CD14-positive monocyte (primary cell): Measurements from ENCODE around the gene KIF26B. TPM values are rescaled to one million over a fixed set of nuclear protein-coding genes. Genes with fewer than 3 reads are reported as not detected.
"Not testable (repeated sequence)": the region's sequence is repeated elsewhere in the genome, so short reads cannot be mapped to it uniquely, and the experiment has no call there.

Experiments used
- DNase-seq, 3 donors: peaks; one replicate each; pipeline ENCODE4 v3.0.0-alpha.2; 2011 to 2022
- H2AFZ ChIP-seq: 2 replicates; pipeline ENCODE4 v1.6.0; 2012; ENCODE audit warnings: mild to moderate bottlenecking, low read depth, low read length, inconsistent platforms; ENCODE audit not compliant: insufficient read depth, poor library complexity, severe bottlenecking
- H3K27ac ChIP-seq, 2 donors: 1 replicate in 1 of 2; 2 replicates in 1 of 2; pipeline ENCODE4 v1.5.1; 2012 to 2013; ENCODE audit warnings: low read length in 2 of 2, control low read depth in 1 of 2, inconsistent platforms in 1 of 2, low read depth in 1 of 2, mild to moderate bottlenecking in 1 of 2
- H3K27me3 ChIP-seq, 2 donors: one replicate each; pipeline versions ENCODE4 v1.6.0 to v1.6.1; 2011 to 2013; ENCODE audit warnings: low read length in 2 of 2; ENCODE audit not compliant: control insufficient read depth in 2 of 2, insufficient read depth in 2 of 2
- H3K36me3 ChIP-seq, 2 donors: replicated peaks in 1 of 2; 1 replicate in 1 of 2; 2 replicates in 1 of 2; pipeline versions ENCODE4 v1.5.1 to v1.6.1; 2012 to 2013; ENCODE audit warnings: low read length in 2 of 2, control low read depth in 1 of 2, inconsistent platforms in 1 of 2, mild to moderate bottlenecking in 1 of 2; ENCODE audit not compliant: insufficient read depth in 2 of 2, control insufficient read depth in 1 of 2
- H3K4me1 ChIP-seq, 2 donors: 1 replicate in 1 of 2; 2 replicates in 1 of 2; pipeline versions ENCODE4 v1.5.1 to v1.6.1; 2012 to 2013; ENCODE audit warnings: low read length in 2 of 2, control low read depth in 1 of 2, inconsistent platforms in 1 of 2, mild to moderate bottlenecking in 1 of 2, moderate library complexity in 1 of 2; ENCODE audit not compliant: insufficient read depth in 2 of 2, control insufficient read depth in 1 of 2
- H3K4me2 ChIP-seq: replicated peaks from 2 replicates; pipeline ENCODE3; 2012; ENCODE audit warnings: low read length, moderate library complexity, mild to moderate bottlenecking; ENCODE audit not compliant: poor library complexity, severe bottlenecking; ENCODE audit errors: extremely low read depth
- H3K4me3 ChIP-seq, 3 experiments: fragments of 200-600 bp in 1 of 3; sonication (generic) in 1 of 3; replicated peaks in 1 of 3; 1 replicate in 2 of 3; 2 replicates in 1 of 3; pipeline ENCODE4 v1.5.1; 2011 to 2013; ENCODE audit warnings: low read length in 3 of 3, mild to moderate bottlenecking in 3 of 3, control low read depth in 2 of 3, low read depth in 2 of 3, inconsistent platforms in 1 of 3, moderate library complexity in 1 of 3
- H3K79me2 ChIP-seq: 2 replicates; pipeline ENCODE4 v1.6.0; 2012; ENCODE audit warnings: mild to moderate bottlenecking, control low read depth, inconsistent platforms, low read length, moderate library complexity; ENCODE audit not compliant: insufficient read depth
- H3K9ac ChIP-seq: 2 replicates; pipeline ENCODE4 v1.6.0; 2017; ENCODE audit warnings: low read length, mild to moderate bottlenecking; ENCODE audit not compliant: insufficient read depth, poor library complexity, severe bottlenecking
- H3K9me3 ChIP-seq, 2 donors: replicated peaks in 1 of 2; 1 replicate in 1 of 2; 2 replicates in 1 of 2; pipeline versions ENCODE4 v1.5.1 to v1.6.1; 2012 to 2013; ENCODE audit warnings: low read length in 2 of 2, control low read depth in 1 of 2; ENCODE audit not compliant: control insufficient read depth in 1 of 2, insufficient read depth in 1 of 2
- H4K20me1 ChIP-seq: 2 replicates; pipeline ENCODE4 v1.6.0; 2012; ENCODE audit warnings: mild to moderate bottlenecking, low read length, control low read depth, moderate library complexity; ENCODE audit not compliant: insufficient read depth
- H3K27ac Mint-ChIP-seq, 7 donors: one replicate each; pipeline ENCODE4 v1.8.0; 2020; ENCODE audit warnings: mild to moderate bottlenecking in 7 of 7, mixed read lengths in 7 of 7, moderate library complexity in 6 of 7, inconsistent platforms in 2 of 7
- H3K27me3 Mint-ChIP-seq, 3 donors: one replicate each; pipeline ENCODE4 v1.8.0; 2021 to 2022; ENCODE audit warnings: low read depth in 3 of 3, mild to moderate bottlenecking in 3 of 3, mixed read lengths in 3 of 3, moderate library complexity in 3 of 3, inconsistent platforms in 1 of 3
- H3K36me3 Mint-ChIP-seq, 2 donors: one replicate each; pipeline ENCODE4 v1.8.0; 2020; ENCODE audit warnings: mixed read lengths in 2 of 2, inconsistent platforms in 1 of 2, mild to moderate bottlenecking in 1 of 2
- H3K4me1 Mint-ChIP-seq: one replicate; pipeline ENCODE4 v1.8.0; 2020; ENCODE audit warnings: mild to moderate bottlenecking, mixed read lengths
- H3K4me3 Mint-ChIP-seq, 2 donors: one replicate each; pipeline ENCODE4 v1.8.0; 2020; ENCODE audit warnings: mild to moderate bottlenecking in 2 of 2, mixed read lengths in 2 of 2, moderate library complexity in 1 of 2
- H3K9me3 Mint-ChIP-seq, 7 donors: one replicate each; pipeline ENCODE4 v1.8.0; 2020 to 2022; ENCODE audit warnings: mixed read lengths in 7 of 7, mild to moderate bottlenecking in 6 of 7, moderate library complexity in 6 of 7, inconsistent platforms in 2 of 7
- WGBS: methylation state at CpG from one replicate; pipeline ENCODE4 v1.1.5; 2013; ENCODE audit warnings: missing lambda C conversion rate; ENCODE audit not compliant: insufficient coverage; 5-methylcytosine and 5-hydroxymethylcytosine counted together
- intact Hi-C, 2 donors: fragments of 100-400 bp; cut with micrococcal nuclease; formaldehyde crosslinking; loops; one replicate each; pipeline versions ENCODE4 v1.15.0 to v1.15.1; 2023
- polyA plus RNA-seq, 3 donors: library from polyadenylated mRNA; depleted of rRNA in 1 of 3; unstranded in 2 of 3; stranded (reverse) in 1 of 3; fragments of 300-500 nt in 2 of 3; fragments of >200 nt in 1 of 3; fragmentation: Illumina TruSeq in 2 of 3; gene quantifications; 1 replicate in 2 of 3; 2 replicates in 1 of 3; pipeline ENCODE4 v1.2.3, GENCODE V29; 2012 to 2021
- TF ChIP-seq, protein P1 (sequence below): fragments of 200-600 bp; IDR thresholded peaks from one replicate; pipeline ENCODE4 v1.8.0; 2022; ENCODE audit warnings: antibody characterized with exemption, mild to moderate bottlenecking

Gene KIF26B
- polyA plus RNA-seq, 3 donors = 0.01 to 0.05 TPM; not detected in 1

DNA sequence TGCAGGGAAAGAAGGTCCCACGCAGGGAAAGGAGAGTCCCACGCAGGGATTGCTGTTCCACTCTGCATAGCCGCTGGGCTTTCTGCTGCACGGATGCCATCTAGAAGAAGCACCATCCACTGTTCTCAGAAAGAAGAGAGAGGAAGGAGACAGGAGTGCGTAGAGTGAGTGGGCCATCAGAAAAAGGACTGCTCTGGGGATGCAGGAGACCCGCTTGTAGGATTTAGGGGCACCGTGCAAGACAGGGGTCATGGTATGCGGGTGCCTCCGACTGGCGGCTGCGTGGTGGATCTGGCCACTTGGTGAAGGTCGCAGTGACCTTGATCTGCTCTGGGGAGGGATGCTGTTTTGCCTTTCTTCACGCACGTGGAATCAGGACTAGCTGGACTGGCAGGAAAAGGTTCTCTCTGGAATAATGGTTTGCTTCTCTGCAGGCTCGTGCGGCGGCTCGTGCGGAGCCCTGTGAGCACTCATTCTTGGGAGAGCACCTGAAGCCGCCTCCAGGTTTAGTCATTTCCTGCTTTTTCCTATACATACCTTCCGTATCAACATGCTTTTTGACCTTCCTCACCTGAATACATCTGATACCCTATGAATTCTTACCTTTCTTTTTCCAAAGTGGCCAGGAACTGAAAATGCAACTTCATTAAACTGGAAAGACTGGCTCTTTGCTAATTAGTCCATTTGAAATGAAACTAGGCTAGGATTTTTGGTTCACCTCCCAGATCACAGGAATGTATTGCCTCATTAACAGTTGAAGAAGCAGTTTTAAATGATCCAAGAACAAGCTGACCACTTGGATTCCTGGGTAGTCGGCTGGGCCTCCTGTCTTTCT is 181.6 kb downstream of the KIF26B start:
- Mint-ChIP-seq H3K36me3 (no peaks in the 10 kb centered on the region), H3K4me3 (no peak overlapping the region), H3K27ac (no peak overlapping the region), H3K9me3 (peaks cover 0 to 2% (median 0%) of the 10 kb centered on the region in 7 donors), H3K4me1 (peaks cover 2% of the 10 kb centered on the region), H3K27me3 (peaks cover 7 to 26% (median 9%) of the 10 kb centered on the region in 3 donors)
- Histone ChIP-seq H3K36me3 (no peaks in the 10 kb centered on the region), H3K4me2 (no peak overlapping the region), H3K4me1 (no peaks in the 10 kb centered on the region), H3K27ac (no peak overlapping the region), H3K4me3 (no peak overlapping the region), H3K9ac (no peak overlapping the region), H3K27me3 (no peaks in the 10 kb centered on the region), H4K20me1 (no peaks in the 10 kb centered on the region), H2AFZ (no peak overlapping the region), H3K9me3 (no peaks in the 10 kb centered on the region), H3K79me2 (no peaks in the 10 kb centered on the region)
- intact Hi-C loops = no loop called here
- DNase-seq = no peak
- TF ChIP-seq, protein P1, sequence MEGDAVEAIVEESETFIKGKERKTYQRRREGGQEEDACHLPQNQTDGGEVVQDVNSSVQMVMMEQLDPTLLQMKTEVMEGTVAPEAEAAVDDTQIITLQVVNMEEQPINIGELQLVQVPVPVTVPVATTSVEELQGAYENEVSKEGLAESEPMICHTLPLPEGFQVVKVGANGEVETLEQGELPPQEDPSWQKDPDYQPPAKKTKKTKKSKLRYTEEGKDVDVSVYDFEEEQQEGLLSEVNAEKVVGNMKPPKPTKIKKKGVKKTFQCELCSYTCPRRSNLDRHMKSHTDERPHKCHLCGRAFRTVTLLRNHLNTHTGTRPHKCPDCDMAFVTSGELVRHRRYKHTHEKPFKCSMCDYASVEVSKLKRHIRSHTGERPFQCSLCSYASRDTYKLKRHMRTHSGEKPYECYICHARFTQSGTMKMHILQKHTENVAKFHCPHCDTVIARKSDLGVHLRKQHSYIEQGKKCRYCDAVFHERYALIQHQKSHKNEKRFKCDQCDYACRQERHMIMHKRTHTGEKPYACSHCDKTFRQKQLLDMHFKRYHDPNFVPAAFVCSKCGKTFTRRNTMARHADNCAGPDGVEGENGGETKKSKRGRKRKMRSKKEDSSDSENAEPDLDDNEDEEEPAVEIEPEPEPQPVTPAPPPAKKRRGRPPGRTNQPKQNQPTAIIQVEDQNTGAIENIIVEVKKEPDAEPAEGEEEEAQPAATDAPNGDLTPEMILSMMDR = no peak
- WGBS = 96% methylated on average over 20 of the region's 22 CpGs

- peaks cover 7 to 28% (median 9%) of the 10 kb centered on the region in 3 donors for H3K27me3 Mint-ChIP-seq
- H3K9ac ChIP-seq, H3K9me3 Mint-ChIP-seq, H3K4me1 ChIP-seq, H2AFZ ChIP-seq, H3K4me3 Mint-ChIP-seq, H3K27me3 ChIP-seq, H3K9me3 ChIP-seq, H3K79me2 ChIP-seq, H3K27ac Mint-ChIP-seq, H3K36me3 Mint-ChIP-seq, H3K4me1 Mint-ChIP-seq, DNase-seq, H3K27ac ChIP-seq, H3K4me3 ChIP-seq, H3K4me2 ChIP-seq, H3K36me3 ChIP-seq, intact Hi-C loops, H4K20me1 ChIP-seq: not testable (repeated sequence)
- 100% methylated on average over 1 of the region's 2 CpGs for WGBS
Measured at GRCh38 chr1:245336984-245337355, 182.2 kb downstream of the KIF26B start.
